H1 (cell line): ENCODE measurements around the gene ABHD6. TPM values are rescaled to one million over a fixed set of nuclear protein-coding genes. Genes with fewer than 3 reads are reported as not detected.

Experiments
- CTCF ChIA-PET: fragments of 300-600 bp; sonication (Branson Sonifier 250); formaldehyde crosslinking; loops from one replicate; lab custom pipeline; 2021; ENCODE audit not compliant: partially characterized antibody; lab: Charles Lee
- POLR2A ChIA-PET: fragments of 300-600 bp; sonication (Branson Sonifier 250); formaldehyde crosslinking; loops from one replicate; lab custom pipeline; 2021; ENCODE audit warnings: inconsistent platforms; ENCODE audit not compliant: partially characterized antibody; lab: Charles Lee
- DNase-seq, 2 experiments: peaks; one replicate each; pipeline versions ENCODE4 v3.0.0 to v3.0.0-alpha.2; 2010 to 2022; ENCODE audit warnings: low spot score in 2 of 2, low read depth in 1 of 2, mixed read lengths in 1 of 2
- FAIRE-seq: peaks from 2 replicates; lab custom pipeline; 2011; peaks lifted over from hg19 to GRCh38; lab: Jason Lieb, UNC
- H2AFZ ChIP-seq: 2 replicates; pipeline ENCODE4 v1.8.1; 2012; ENCODE audit warnings: low read length, inconsistent platforms
- H2AK5ac ChIP-seq: 2 replicates; pipeline ENCODE4 v1.6.1; 2013; ENCODE audit warnings: low read depth, low read length
- H2BK120ac ChIP-seq: replicated peaks from 2 replicates; pipeline ENCODE3; 2013; ENCODE audit warnings: low read depth, low read length, inconsistent platforms
- H2BK12ac ChIP-seq: 2 replicates; pipeline ENCODE4 v1.6.1; 2013; ENCODE audit warnings: low read depth, low read length
- H2BK15ac ChIP-seq: 2 replicates; pipeline ENCODE4 v1.6.1; 2013; ENCODE audit warnings: low read length
- H2BK20ac ChIP-seq: 2 replicates; pipeline ENCODE4 v1.6.1; 2013; ENCODE audit warnings: low read length
- H2BK5ac ChIP-seq: 2 replicates; pipeline ENCODE4 v1.6.1; 2013; ENCODE audit warnings: low read depth, low read length
- H3K14ac ChIP-seq: 2 replicates; pipeline ENCODE4 v1.6.1; 2013; ENCODE audit warnings: inconsistent platforms; ENCODE audit not compliant: insufficient read length
- H3K18ac ChIP-seq: 2 replicates; pipeline ENCODE4 v1.6.1; 2013; ENCODE audit warnings: low read length; ENCODE audit errors: extremely low read depth
- H3K23ac ChIP-seq: 2 replicates; pipeline ENCODE4 v1.6.1; 2013; ENCODE audit warnings: inconsistent platforms; ENCODE audit not compliant: insufficient read length
- H3K23me2 ChIP-seq: 2 replicates; pipeline ENCODE4 v1.6.1; 2013; ENCODE audit warnings: low read depth, low read length
- H3K27ac ChIP-seq: 2 replicates; pipeline ENCODE4 v1.6.1; 2011; ENCODE audit warnings: low read depth, low read length, inconsistent platforms
- H3K27me3 ChIP-seq, 4 experiments: replicated peaks in 1 of 4; 1 replicate in 1 of 4; 2 replicates in 3 of 4; pipeline versions ENCODE4 v1.6.1 to v1.8.1; 2011 to 2013; ENCODE audit warnings: low read length in 3 of 4, mild to moderate bottlenecking in 3 of 4, inconsistent platforms in 2 of 4, mixed read lengths in 2 of 4, moderate library complexity in 1 of 4; ENCODE audit not compliant: control insufficient read depth in 3 of 4, insufficient read depth in 3 of 4; ENCODE audit errors: extremely low read depth in 1 of 4
- H3K36me3 ChIP-seq, 4 experiments: 2 replicates each; pipeline versions ENCODE4 v1.6.1 to v1.8.1; 2011 to 2013; ENCODE audit warnings: mild to moderate bottlenecking in 4 of 4, low read length in 3 of 4, moderate library complexity in 2 of 4, control low read depth in 1 of 4, inconsistent platforms in 1 of 4; ENCODE audit not compliant: insufficient read depth in 4 of 4, control insufficient read depth in 2 of 4
- H3K4ac ChIP-seq: replicated peaks from 2 replicates; pipeline ENCODE3; 2013; ENCODE audit warnings: low read length, low read depth, mixed read lengths, inconsistent platforms; ENCODE audit not compliant: insufficient read length
- H3K4me1 ChIP-seq, 4 experiments: replicated peaks in 1 of 4; 1 replicate in 1 of 4; 2 replicates in 3 of 4; pipeline versions ENCODE4 v1.6.1 to v1.8.1; 2011 to 2013; ENCODE audit warnings: low read length in 3 of 4, inconsistent platforms in 2 of 4, mixed read lengths in 1 of 4; ENCODE audit not compliant: insufficient read depth in 4 of 4, control insufficient read depth in 3 of 4
- H3K4me2 ChIP-seq, 2 experiments: 2 replicates each; pipeline versions ENCODE4 v1.6.1 to v1.8.1; 2011 to 2013; ENCODE audit warnings: low read depth in 2 of 2, low read length in 2 of 2, control low read depth in 1 of 2, inconsistent platforms in 1 of 2, mild to moderate bottlenecking in 1 of 2; ENCODE audit not compliant: insufficient read depth in 1 of 2
- H3K4me3 ChIP-seq, 4 experiments: fragments of 200-600, 300-600 bp in 1 of 4; sonication (generic), shearing (Covaris generic), sonication (Bioruptor Twin) in 1 of 4; 2 replicates each; pipeline versions ENCODE4 v1.5.1 to v1.8.1; 2011 to 2016; ENCODE audit warnings: low read length in 4 of 4, low read depth in 3 of 4, control low read depth in 2 of 4, inconsistent platforms in 2 of 4, mild to moderate bottlenecking in 2 of 4, mixed read lengths in 1 of 4, moderate library complexity in 1 of 4; ENCODE audit not compliant: insufficient read depth in 2 of 4; ENCODE audit errors: extremely low read depth in 1 of 4
- H3K56ac ChIP-seq: replicated peaks from 2 replicates; pipeline ENCODE3; 2013; ENCODE audit warnings: low read depth, mild to moderate bottlenecking, mixed read lengths, low read length, inconsistent platforms; ENCODE audit not compliant: insufficient read length
- H3K79me1 ChIP-seq: 2 replicates; pipeline ENCODE4 v1.6.1; 2013; ENCODE audit warnings: low read depth, low read length, control low read depth
- H3K79me2 ChIP-seq, 2 experiments: 2 replicates each; pipeline versions ENCODE4 v1.6.1 to v1.8.1; 2012 to 2013; ENCODE audit warnings: low read length in 2 of 2, mild to moderate bottlenecking in 2 of 2, inconsistent platforms in 1 of 2; ENCODE audit not compliant: insufficient read depth in 2 of 2, control insufficient read depth in 1 of 2
- H3K9ac ChIP-seq, 4 experiments: replicated peaks in 1 of 4; 1 replicate in 1 of 4; 2 replicates in 3 of 4; pipeline versions ENCODE4 v1.6.1 to v1.8.1; 2011 to 2013; ENCODE audit warnings: low read depth in 3 of 4, low read length in 3 of 4, control low read depth in 2 of 4, mild to moderate bottlenecking in 2 of 4, moderate library complexity in 2 of 4, inconsistent platforms in 1 of 4; ENCODE audit errors: extremely low read depth in 1 of 4
- H3K9me3 ChIP-seq, 2 experiments: 2 replicates each; pipeline versions ENCODE4 v1.6.1 to v1.8.1; 2012 to 2013; ENCODE audit warnings: mild to moderate bottlenecking in 2 of 2, moderate library complexity in 2 of 2, control low read depth in 1 of 2, inconsistent platforms in 1 of 2, low read depth in 1 of 2, low read length in 1 of 2, mixed read lengths in 1 of 2; ENCODE audit not compliant: insufficient read depth in 2 of 2
- H4K20me1 ChIP-seq, 2 experiments: replicated peaks in 1 of 2; 2 replicates each; pipeline versions ENCODE3 to v1.8.1; 2011 to 2013; ENCODE audit warnings: inconsistent platforms in 2 of 2, low read length in 2 of 2, mild to moderate bottlenecking in 1 of 2; ENCODE audit not compliant: insufficient read depth in 2 of 2, control insufficient read depth in 1 of 2
- H4K5ac ChIP-seq: 2 replicates; pipeline ENCODE4 v1.6.1; 2013; ENCODE audit warnings: low read length, low read depth, mixed read lengths, inconsistent platforms; ENCODE audit not compliant: insufficient read length
- H4K8ac ChIP-seq: 2 replicates; pipeline ENCODE4 v1.8.0; 2013; ENCODE audit warnings: mild to moderate bottlenecking, moderate library complexity, low read length, inconsistent platforms; ENCODE audit not compliant: insufficient read depth; ENCODE audit errors: extremely low read depth
- H4K91ac ChIP-seq: replicated peaks from 2 replicates; pipeline ENCODE3; 2013; ENCODE audit warnings: low read length, mixed read lengths, inconsistent platforms; ENCODE audit not compliant: insufficient read length
- CREB1 ChIP-seq: IDR thresholded peaks from 2 replicates; pipeline ENCODE4 v1.6.1; 2012; ENCODE audit warnings: inconsistent platforms
- EGR1 ChIP-seq: IDR thresholded peaks from 2 replicates; pipeline ENCODE4 v1.6.1; 2011; ENCODE audit warnings: low read depth, low read length, borderline replicate concordance
- EP300 ChIP-seq, 2 experiments: IDR thresholded peaks; 1 replicate in 1 of 2; 2 replicates in 1 of 2; pipeline ENCODE4 v1.6.1; 2011 to 2012; ENCODE audit warnings: low read depth in 2 of 2, low read length in 2 of 2, mild to moderate bottlenecking in 2 of 2, borderline replicate concordance in 1 of 2, inconsistent platforms in 1 of 2, moderate library complexity in 1 of 2
- MAFK ChIP-seq: IDR thresholded peaks from 2 replicates; pipeline ENCODE4 v1.6.1; 2012; ENCODE audit warnings: low read depth, mild to moderate bottlenecking, improper control_type of control experiment, low read length
- RAD21 ChIP-seq, 2 experiments: IDR thresholded peaks in 1 of 2; conservative IDR thresholded peaks in 1 of 2; 2 replicates each; pipeline ENCODE4 v1.6.1; 2011; ENCODE audit warnings: low read depth in 2 of 2, low read length in 2 of 2, improper control_type of control experiment in 1 of 2, inconsistent platforms in 1 of 2, mild to moderate bottlenecking in 1 of 2, moderate library complexity in 1 of 2
- TAF1 ChIP-seq: IDR thresholded peaks from 2 replicates; pipeline ENCODE4 v1.6.1; 2011; ENCODE audit warnings: mild to moderate bottlenecking, low read depth, low read length
- TAF7 ChIP-seq: optimal IDR thresholded peaks from 2 replicates; pipeline ENCODE3; 2011; ENCODE audit warnings: low read depth, mild to moderate bottlenecking, inconsistent platforms, low read length, moderate library complexity, borderline replicate concordance
- WGBS, 2 experiments: shearing (Covaris generic) in 1 of 2; methylation state at CpG; one replicate each; pipeline versions ENCODE4 v1.1.6 to v1.1.7; 2013 to 2015; ENCODE audit warnings: low lambda C conversion rate in 2 of 2, mixed read lengths in 2 of 2, inconsistent platforms in 1 of 2, low coverage in 1 of 2, missing lambda C conversion rate in 1 of 2; ENCODE audit not compliant: insufficient replicate concordance in 2 of 2, insufficient coverage in 1 of 2, insufficient read length in 1 of 2; ENCODE audit errors: extremely low coverage in 1 of 2, missing lambda C conversion rate in 1 of 2; 5-methylcytosine and 5-hydroxymethylcytosine counted together
- polyA plus RNA-seq, 7 experiments: library from polyadenylated mRNA; depleted of rRNA in 3 of 7; stranded (reverse) in 5 of 7; unstranded in 2 of 7; fragments of >200 nt in 5 of 7; fragments of 200-250 nt in 2 of 7; gene quantifications; 1 replicate in 5 of 7; 2 replicates in 1 of 7; 4 replicates in 1 of 7; pipeline versions ENCODE4 v1.2.1 to v1.2.3, GENCODE V29; 2011 to 2013; ENCODE audit warnings: missing spikeins in 2 of 7, mixed read lengths in 2 of 7
- total RNA-seq: library from RNA; stranded (reverse); fragmentation: NEBNext Ultra II Directional; extraction: Animal tissue kit (Norgen Biotek cat#: 25700); gene quantifications from 2 replicates; pipeline ENCODE4 v1.2.1, GENCODE V29; 2021

ABHD6 gene
- total and polyA plus RNA-seq, 2 of the 8 experiments (the other 6 are each of a cell fraction or from before 2014, with no cell fraction given): 5.9 to 6.6 TPM

GRCh38 chr3:58246148-58247047 is 8.8 kb downstream of the ABHD6 start:
- ChIA-PET CTCF (interaction anchor here (0.6 kb wide), 1 partner anchor 43 kb away, joined by 3 read pairs; no protein-coding TSS in a partner anchor), POLR2A (no interaction called here)
- no peak overlapping the region for H2BK120ac ChIP-seq
- H3K9me3 ChIP-seq: no peaks in the 10 kb centered on the region
- TF ChIP-seq MAFK (no peak), TAF7 (no peak), TAF1 (no peak), CREB1 (no peak), EGR1 (no peak), RAD21 (IDR thresholded peaks at IDR 0.05 in 1 of 2, conservative IDR thresholded peaks at IDR 0.05 in 1 of 2; ENCODE audit: low read depth in 2 of 2, low read length in 2 of 2) (no peak), EP300 (IDR thresholded peaks at IDR 0.05; ENCODE audit: borderline replicate concordance in 1 of 2, low read depth in 2 of 2, low read length in 2 of 2) (no peak)
- no peaks in the 10 kb centered on the region; a peak in 2 of 7 replicates for H3K4me1 ChIP-seq
- H3K18ac ChIP-seq: no peak overlapping the region
- WGBS, 2 experiments: 78% methylated on average over 8 of the region's 8 CpGs; no CpG with 5 or more reads in 1 of the 2 experiments
- no peak overlapping the region for H2BK5ac ChIP-seq
- no peak overlapping the region for H2BK20ac ChIP-seq
- H3K79me1 ChIP-seq: no peaks in the 10 kb centered on the region
- H2BK15ac ChIP-seq: no peak overlapping the region; the same call in 1 of the 2 replicates
- no peak overlapping the region for H4K5ac ChIP-seq
- H3K56ac ChIP-seq: no peak overlapping the region
- H3K4ac ChIP-seq: no peak overlapping the region
- H3K23ac ChIP-seq: no peak overlapping the region
- no peak overlapping the region for H4K91ac ChIP-seq
- no peaks in the 10 kb centered on the region for H3K23me2 ChIP-seq
- no peak overlapping the region for H2BK12ac ChIP-seq
- no peak for DNase-seq
- no peak overlapping the region for H4K8ac ChIP-seq
- H4K20me1 ChIP-seq: peaks cover 0 to 1% of the 10 kb centered on the region in 2 experiments
- no peaks in the 10 kb centered on the region for H3K79me2 ChIP-seq
- H3K4me3 ChIP-seq: no peak overlapping the region
- no peaks in the 10 kb centered on the region; a peak in 1 of 7 replicates for H3K27me3 ChIP-seq
- no peak for FAIRE-seq
- H2AK5ac ChIP-seq: no peak overlapping the region
- H3K4me2 ChIP-seq: no peak overlapping the region
- H2AFZ ChIP-seq: no peak overlapping the region
- H3K36me3 ChIP-seq: no peaks in the 10 kb centered on the region
- no peak overlapping the region for H3K14ac ChIP-seq
- no peak overlapping the region for H3K27ac ChIP-seq
- H3K9ac ChIP-seq: no peak overlapping the region
